ENCODE results near the gene GM2A. TPM values are rescaled to one million over a fixed set of nuclear protein-coding genes. Genes with fewer than 3 reads are reported as not detected.

Gene GM2A
- total RNA-seq, 3 donors from 2014 or later (not counting 1 experiment from before 2014, with no cell fraction given): 9.6 to 15.9 (median 15.6) TPM

DNA sequence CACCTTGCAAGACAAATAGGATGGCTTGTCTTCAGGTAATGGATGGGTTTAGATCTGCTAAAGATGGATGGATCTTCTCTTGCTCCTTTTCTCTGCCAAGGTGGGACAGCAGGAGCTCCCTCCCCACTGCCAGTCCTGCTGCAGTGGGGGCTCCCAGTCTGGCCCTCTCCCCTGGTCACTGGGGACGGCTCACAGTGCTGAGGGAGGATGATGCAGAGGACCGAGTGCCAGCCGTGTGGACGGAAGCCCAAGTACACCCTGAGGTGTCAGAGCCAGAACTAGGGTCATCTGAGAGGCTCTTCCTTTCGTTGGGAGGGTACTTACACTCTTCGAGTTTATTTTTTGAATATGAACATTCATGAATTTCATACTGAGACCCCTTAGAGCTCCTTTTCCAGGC is 34.8 kb upstream of the GM2A start:
- DNase-seq (no peak), ATAC-seq (no peak)
- H3K27ac ChIP-seq (ENCODE audit: low read length): peak overlapping the region; percentile 97
- Mint-ChIP-seq H3K9me3 (no peaks in the 10 kb centered on the region), H3K4me1 (peaks cover 92 to 94% of the 10 kb centered on the region in 2 donors), H3K27me3 (ENCODE audit: low read depth in 2 of 2) (no peaks in the 10 kb centered on the region), H3K27ac (peak overlapping the region; percentile 88 to 92), H3K4me3 (peak overlapping the region; percentile 76), H3K36me3 (no peaks in the 10 kb centered on the region)
- TF ChIP-seq, protein P1, sequence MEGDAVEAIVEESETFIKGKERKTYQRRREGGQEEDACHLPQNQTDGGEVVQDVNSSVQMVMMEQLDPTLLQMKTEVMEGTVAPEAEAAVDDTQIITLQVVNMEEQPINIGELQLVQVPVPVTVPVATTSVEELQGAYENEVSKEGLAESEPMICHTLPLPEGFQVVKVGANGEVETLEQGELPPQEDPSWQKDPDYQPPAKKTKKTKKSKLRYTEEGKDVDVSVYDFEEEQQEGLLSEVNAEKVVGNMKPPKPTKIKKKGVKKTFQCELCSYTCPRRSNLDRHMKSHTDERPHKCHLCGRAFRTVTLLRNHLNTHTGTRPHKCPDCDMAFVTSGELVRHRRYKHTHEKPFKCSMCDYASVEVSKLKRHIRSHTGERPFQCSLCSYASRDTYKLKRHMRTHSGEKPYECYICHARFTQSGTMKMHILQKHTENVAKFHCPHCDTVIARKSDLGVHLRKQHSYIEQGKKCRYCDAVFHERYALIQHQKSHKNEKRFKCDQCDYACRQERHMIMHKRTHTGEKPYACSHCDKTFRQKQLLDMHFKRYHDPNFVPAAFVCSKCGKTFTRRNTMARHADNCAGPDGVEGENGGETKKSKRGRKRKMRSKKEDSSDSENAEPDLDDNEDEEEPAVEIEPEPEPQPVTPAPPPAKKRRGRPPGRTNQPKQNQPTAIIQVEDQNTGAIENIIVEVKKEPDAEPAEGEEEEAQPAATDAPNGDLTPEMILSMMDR (IDR thresholded peaks at IDR 0.05): no peak
- 45% methylated on average over 6 of the region's 6 CpGs for WGBS (ENCODE audit: insufficient coverage)
- H3K4me1 ChIP-seq (ENCODE audit: control insufficient read depth, insufficient read depth, low read length): peaks cover 99% of the 10 kb centered on the region
- H3K4me3 ChIP-seq (ENCODE audit: low read length): no peak overlapping the region
- H3K9me3 ChIP-seq (ENCODE audit: control insufficient read depth, insufficient read depth, low read length): no peaks in the 10 kb centered on the region
- intact Hi-C loops (cut with micrococcal nuclease): loop anchor here (10.0 kb wide), 1 partner anchor 63 kb away; the partner anchor contains the start of gene ANXA6
- no peaks in the 10 kb centered on the region for H3K27me3 ChIP-seq (ENCODE audit: control insufficient read depth, insufficient read depth, low read length)
- H3K36me3 ChIP-seq (ENCODE audit: control insufficient read depth, insufficient read depth, low read length): peaks cover 37% of the 10 kb centered on the region

DNA sequence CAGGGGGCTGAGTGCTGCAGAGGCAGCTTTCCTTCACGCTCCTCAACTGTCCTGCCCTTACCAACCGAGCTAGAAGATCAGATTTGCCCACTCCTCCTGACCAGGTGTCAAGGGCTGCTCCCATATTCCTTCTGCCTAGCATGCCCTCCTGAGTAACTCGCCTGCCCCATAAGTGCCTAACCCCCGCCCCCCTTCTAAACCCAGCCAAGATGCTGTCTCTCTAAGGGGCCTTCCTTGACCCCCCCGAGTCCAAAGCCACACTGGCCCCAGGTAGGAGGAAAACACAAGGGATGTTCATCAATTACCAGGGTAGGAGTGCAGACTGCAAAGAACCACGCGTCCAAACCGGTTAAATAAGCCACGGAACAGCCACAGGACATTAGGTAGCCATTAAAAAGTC is 33.8 kb upstream of the GM2A start:
- Mint-ChIP-seq H3K36me3 (no peaks in the 10 kb centered on the region), H3K9me3 (no peaks in the 10 kb centered on the region), H3K4me3 (peak overlapping the region; percentile 76), H3K27me3 (ENCODE audit: low read depth in 2 of 2) (no peaks in the 10 kb centered on the region), H3K4me1 (peaks cover 86 to 87% of the 10 kb centered on the region in 2 donors), H3K27ac (peak overlapping the region; percentile 88 to 92)
- no peak for DNase-seq
- H3K36me3 ChIP-seq (ENCODE audit: control insufficient read depth, insufficient read depth, low read length): peaks cover 37% of the 10 kb centered on the region
- TF ChIP-seq, protein P1 (IDR thresholded peaks at IDR 0.05): no peak
- ATAC-seq: no peak
- no peaks in the 10 kb centered on the region for H3K27me3 ChIP-seq (ENCODE audit: control insufficient read depth, insufficient read depth, low read length)
- H3K27ac ChIP-seq (ENCODE audit: low read length): peak overlapping the region; percentile 97
- intact Hi-C loops (cut with micrococcal nuclease): loop anchor here (10.0 kb wide), 1 partner anchor 64 kb away; the partner anchor contains the start of gene ANXA6
- peaks cover 91% of the 10 kb centered on the region for H3K4me1 ChIP-seq (ENCODE audit: control insufficient read depth, insufficient read depth, low read length)
- no peaks in the 10 kb centered on the region for H3K9me3 ChIP-seq (ENCODE audit: control insufficient read depth, insufficient read depth, low read length)
- 83% methylated on average over 9 of the region's 9 CpGs for WGBS (ENCODE audit: insufficient coverage)
- H3K4me3 ChIP-seq (ENCODE audit: low read length): no peak overlapping the region

DNA sequence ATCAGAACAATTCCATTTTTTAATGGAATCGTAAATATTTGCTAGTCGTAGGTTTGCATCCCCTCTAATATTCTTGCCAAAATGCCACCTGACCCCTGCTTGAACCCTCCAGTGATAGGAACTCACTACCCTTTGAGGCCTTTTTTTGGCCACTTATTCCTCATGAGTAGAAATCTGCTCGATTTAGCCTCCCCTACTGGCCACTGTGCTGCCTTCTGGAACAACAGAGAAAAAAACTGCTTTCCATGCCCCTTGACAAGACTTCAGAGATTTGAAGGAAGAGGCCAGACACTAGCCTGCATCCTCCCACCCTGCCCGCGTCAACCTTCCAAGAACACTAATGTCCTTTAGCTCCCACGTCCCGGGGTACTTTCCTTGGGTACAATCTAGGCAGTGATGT is 33.2 kb upstream of the GM2A start:
- WGBS (ENCODE audit: insufficient coverage): 84% methylated on average over 7 of the region's 7 CpGs

More for the DNA sequence above, 33.2 kb upstream of the GM2A start:
- TF ChIP-seq, protein P1 (IDR thresholded peaks at IDR 0.05): no peak
- H3K9me3 ChIP-seq (ENCODE audit: control insufficient read depth, insufficient read depth, low read length): no peaks in the 10 kb centered on the region
- no peak for ATAC-seq
- H3K36me3 ChIP-seq (ENCODE audit: control insufficient read depth, insufficient read depth, low read length): peaks cover 37% of the 10 kb centered on the region
- Mint-ChIP-seq H3K36me3 (no peaks in the 10 kb centered on the region), H3K4me3 (peak overlapping the region; percentile 87), H3K27me3 (ENCODE audit: low read depth in 2 of 2) (no peaks in the 10 kb centered on the region), H3K9me3 (no peaks in the 10 kb centered on the region), H3K4me1 (peaks cover 85% of the 10 kb centered on the region in 2 donors), H3K27ac (peak overlapping the region; percentile 88 to 92)
- H3K27me3 ChIP-seq (ENCODE audit: control insufficient read depth, insufficient read depth, low read length): no peaks in the 10 kb centered on the region
- H3K4me3 ChIP-seq (ENCODE audit: low read length): no peak overlapping the region
- peak overlapping the region; percentile 63 for H3K27ac ChIP-seq (ENCODE audit: low read length)
- peaks cover 90% of the 10 kb centered on the region for H3K4me1 ChIP-seq (ENCODE audit: control insufficient read depth, insufficient read depth, low read length)
- intact Hi-C loops (cut with micrococcal nuclease): loop anchor here (10.0 kb wide), 1 partner anchor 65 kb away; the partner anchor contains the start of gene ANXA6
- no peak for DNase-seq
